HepG2 (cell line): Measurements from ENCODE around the gene SERINC1. TPM values are rescaled to one million over a fixed set of nuclear protein-coding genes. Genes with fewer than 3 reads are reported as not detected.
A peak's percentile ranks its signal among the peaks of the same experiment; 100 is the strongest.

Source experiments
- ATAC-seq: fragments of 200-7000 bp; cut with Tn5 transposase; 3 replicates; pipeline ENCODE4 v1.9.1; 2020; ENCODE audit warnings: mild to moderate bottlenecking, moderate library complexity
- BruUV-seq: library from RNA; stranded (reverse); fragments of 400-500 nt; replicated peaks from 2 replicates; lab custom pipeline; 2021; lab: Mats Ljungman, UMichigan
- CTCF ChIA-PET: fragments of 300-600 bp; formaldehyde crosslinking; extraction: SDS; loops from one replicate; lab custom pipeline; 2021; ENCODE audit warnings: low total read pairs, inconsistent platforms, low intra/inter-chr PET ratio; lab: Yijun Ruan, JAX
- POLR2A ChIA-PET: fragments of 350-600 bp; sonication (Branson Sonifier 250); formaldehyde crosslinking; loops from one replicate; lab custom pipeline; 2020; ENCODE audit warnings: antibody characterized with exemption, inconsistent platforms; lab: Yijun Ruan, JAX
- DNase-seq: peaks from one replicate; pipeline ENCODE4 v3.0.0-alpha.2; 2015; ENCODE audit warnings: low spot score
- FAIRE-seq: peaks from 3 replicates; lab custom pipeline; 2011; peaks lifted over from hg19 to GRCh38; lab: Jason Lieb, UNC
- H2AFZ ChIP-seq: one replicate; pipeline ENCODE4 v1.6.1; 2011; ENCODE audit warnings: low read length, inconsistent platforms
- H3K27ac ChIP-seq: fragments of 300-600 bp; 3 replicates; pipeline ENCODE4 v1.8.0; 2011; ENCODE audit warnings: mixed run types, mild to moderate bottlenecking, mixed read lengths, low read length, inconsistent platforms; ENCODE audit not compliant: insufficient read depth; ENCODE audit errors: extremely low read length
- H3K27me3 ChIP-seq, 2 experiments: fragments of 200-600 bp in 1 of 2; 2 replicates in 1 of 2; 3 replicates in 1 of 2; pipeline versions ENCODE4 v1.6.0 to v1.8.0; 2011; ENCODE audit warnings: low read length in 2 of 2, mild to moderate bottlenecking in 2 of 2, moderate library complexity in 2 of 2, inconsistent platforms in 1 of 2; ENCODE audit not compliant: insufficient read depth in 2 of 2, control insufficient read depth in 1 of 2
- H3K36me3 ChIP-seq, 2 experiments: fragments of 200-600 bp in 1 of 2; replicated peaks in 1 of 2; 2 replicates in 1 of 2; 3 replicates in 1 of 2; pipeline versions ENCODE4 v1.5.1 to v1.8.0; 2011; ENCODE audit warnings: low read length in 2 of 2, inconsistent platforms in 1 of 2; ENCODE audit not compliant: insufficient read depth in 2 of 2, control insufficient read depth in 1 of 2
- H3K4me1 ChIP-seq: 2 replicates; pipeline ENCODE4 v1.5.1; 2012; ENCODE audit warnings: low read length, inconsistent platforms; ENCODE audit not compliant: insufficient read depth
- H3K4me2 ChIP-seq: 2 replicates; pipeline ENCODE4 v1.6.0; 2011; ENCODE audit warnings: low read depth, low read length, inconsistent platforms
- H3K4me3 ChIP-seq, 3 experiments: fragments of 200-600 bp in 1 of 3; sonication (generic), shearing (Covaris generic) in 1 of 3; replicated peaks in 1 of 3; 2 replicates each; pipeline ENCODE4 v1.5.1; 2011 to 2016; ENCODE audit warnings: low read length in 3 of 3, inconsistent platforms in 2 of 3, low read depth in 2 of 3, mild to moderate bottlenecking in 2 of 3, control low read depth in 1 of 3, mixed read lengths in 1 of 3; ENCODE audit not compliant: insufficient read depth in 1 of 3
- H3K79me2 ChIP-seq: one replicate; pipeline ENCODE4 v1.6.1; 2011; ENCODE audit warnings: low read length, inconsistent platforms; ENCODE audit not compliant: insufficient read depth
- H3K9ac ChIP-seq: 2 replicates; pipeline ENCODE4 v1.6.0; 2011; ENCODE audit warnings: mild to moderate bottlenecking, low read depth, low read length, inconsistent platforms; ENCODE audit not compliant: insufficient read depth
- H3K9me3 ChIP-seq: 2 replicates; pipeline ENCODE4 v1.5.1; 2012; ENCODE audit warnings: mild to moderate bottlenecking, low read length
- H4K20me1 ChIP-seq: 2 replicates; pipeline ENCODE4 v1.6.0; 2011; ENCODE audit warnings: inconsistent platforms, mild to moderate bottlenecking, low read length, moderate library complexity; ENCODE audit not compliant: insufficient read depth
- ARHGAP35 ChIP-seq: sonication (generic); formaldehyde crosslinking; IDR thresholded peaks from 2 replicates; pipeline ENCODE4 v1.9.0; 2022; ENCODE audit warnings: mild to moderate bottlenecking, inconsistent platforms, moderate library complexity, missing genetic modification reagents, borderline replicate concordance
- ARNT2 ChIP-seq: sonication (generic); formaldehyde crosslinking; IDR thresholded peaks from 2 replicates; pipeline ENCODE4 v1.8.0; 2022; ENCODE audit warnings: mild to moderate bottlenecking, low read depth, missing genetic modification reagents, moderate library complexity
- DBP ChIP-seq: sonication (generic); formaldehyde crosslinking; IDR thresholded peaks from 2 replicates; pipeline ENCODE4 v1.4.0; 2020; ENCODE audit warnings: missing genetic modification reagents; ENCODE audit errors: not compliant biosample characterization
- KAT7 ChIP-seq: IDR thresholded peaks from 2 replicates; pipeline ENCODE4 v1.6.1; 2018; ENCODE audit warnings: borderline replicate concordance, missing compliant biosample characterization
- MIER2 ChIP-seq: IDR thresholded peaks from 2 replicates; pipeline ENCODE4 v1.6.1; 2016; ENCODE audit warnings: missing biosample characterization, missing genetic modification reagents
- MLLT10 ChIP-seq: sonication (generic); formaldehyde crosslinking; IDR thresholded peaks from 2 replicates; pipeline ENCODE4 v1.4.0; 2020; ENCODE audit warnings: missing genetic modification reagents
- NBN ChIP-seq: fragments of 450-650 bp; conservative IDR thresholded peaks from 2 replicates; pipeline ENCODE4 v1.6.1; 2017
- NR2C2 ChIP-seq: sonication (generic); formaldehyde crosslinking; IDR thresholded peaks from 2 replicates; pipeline ENCODE4 v1.4.0; 2020; ENCODE audit warnings: missing genetic modification reagents, mild to moderate bottlenecking, moderate library complexity, borderline replicate concordance
- NR2F1 ChIP-seq, 2 experiments: fragments of 450-650 bp in 1 of 2; formaldehyde crosslinking in 1 of 2; IDR thresholded peaks; 2 replicates each; pipeline versions ENCODE4 v1.5.0 to v1.6.1; 2016 to 2020; ENCODE audit warnings: mild to moderate bottlenecking in 1 of 2, missing compliant biosample characterization in 1 of 2, missing genetic modification reagents in 1 of 2, moderate library complexity in 1 of 2
- RBFOX2 ChIP-seq: fragments of 200-400 bp; formaldehyde crosslinking; IDR thresholded peaks from 2 replicates; pipeline ENCODE4 v1.6.1; 2017; ENCODE audit warnings: low read depth, mild to moderate bottlenecking, low read length
- TERF1 ChIP-seq: sonication (generic); formaldehyde crosslinking; IDR thresholded peaks from 2 replicates; pipeline ENCODE4 v1.8.0; 2022; ENCODE audit warnings: mild to moderate bottlenecking, missing genetic modification reagents, moderate library complexity
- ZBTB46 ChIP-seq: sonication (generic); formaldehyde crosslinking; IDR thresholded peaks from 2 replicates; pipeline ENCODE4 v1.4.0; 2020; ENCODE audit warnings: mild to moderate bottlenecking, missing genetic modification reagents, borderline replicate concordance
- ZNF354B ChIP-seq: sonication (generic); formaldehyde crosslinking; IDR thresholded peaks from 2 replicates; pipeline ENCODE4 v1.8.0; 2022; ENCODE audit warnings: mild to moderate bottlenecking, missing genetic modification reagents
- ZNF550 ChIP-seq: sonication (generic); formaldehyde crosslinking; IDR thresholded peaks from 2 replicates; pipeline ENCODE4 v1.4.0; 2020; ENCODE audit warnings: mild to moderate bottlenecking, missing genetic modification reagents, borderline replicate concordance
- ZNF616 ChIP-seq: sonication (generic); formaldehyde crosslinking; IDR thresholded peaks from 2 replicates; pipeline ENCODE4 v1.5.0; 2020; ENCODE audit warnings: low read depth, mild to moderate bottlenecking, missing genetic modification reagents
- ZSCAN5A ChIP-seq: sonication (generic); formaldehyde crosslinking; IDR thresholded peaks from 2 replicates; pipeline ENCODE4 v1.8.0; 2022; ENCODE audit warnings: mild to moderate bottlenecking, missing genetic modification reagents, borderline replicate concordance
- WGBS: methylation state at CpG from one replicate; pipeline ENCODE4 v1.1.6; 2017; ENCODE audit warnings: low lambda C conversion rate; 5-methylcytosine and 5-hydroxymethylcytosine counted together
- in situ Hi-C: cut with HindIII; loops from 2 replicates; pipeline ENCODE4 v1.10.0; 2017; ENCODE audit warnings: low pct_unique_long_range_greater_than_20kb; ENCODE audit not compliant: extremely low pct_ligation_motif_present
- intact Hi-C: fragments of 100-400 bp; cut with micrococcal nuclease; formaldehyde crosslinking; loops from one replicate; pipeline ENCODE4 v1.10.0; 2022; ENCODE audit not compliant: unreplicated experiment
- polyA plus RNA-seq, 8 experiments: library from polyadenylated mRNA; depleted of rRNA in 3 of 8; stranded (reverse) in 7 of 8; unstranded in 1 of 8; fragments of >200 nt; fragmentation: Illumina TruSeq in 4 of 8; extraction: Trizol in 4 of 8; gene quantifications; 2 replicates each; pipeline versions ENCODE4 v1.2.1 to v1.2.3, GENCODE V29; 2011 to 2016; ENCODE audit warnings: low read depth in 4 of 8, missing spikeins in 1 of 8, mixed read lengths in 1 of 8; ENCODE audit not compliant: insufficient read depth in 1 of 8
- total RNA-seq, 5 experiments: library from RNA; depleted of rRNA; stranded (reverse); fragments of >200 nt; fragmentation: Illumina TruSeq; extraction: Trizol; gene quantifications; 2 replicates each; pipeline ENCODE4 v1.2.3, GENCODE V29; 2016; ENCODE audit warnings: low read depth in 1 of 5

Gene SERINC1
- total and polyA plus RNA-seq, 2 of the 13 experiments (the other 11 are each of a cell fraction or from before 2014, with no cell fraction given): 93.5 to 112 TPM

GRCh38 chr6:122400121-122400450 lies 71.5 kb downstream of the SERINC1 start (continued):
- TF ChIP-seq ZBTB46 (0 out of 2 replicates have a peak, but pooled peaks have one; percentile 7), RBFOX2 (0 out of 2 replicates have a peak, but pooled peaks have one; percentile 3), DBP (CRISPR knock-in tag) (no peak), ARNT2 (CRISPR knock-in tag) (peak; percentile 2; the same call in 1 of the 2 replicates)
- TF ChIP-seq, all 625 proteins: peak for 19

- peak within 1 kb of the TSS; percentile 96 for H3K9ac ChIP-seq
- POLR2A ChIA-PET: interaction anchor here (0.7 to 1.5 kb wide), 5 partner anchors 13 to 453 kb away, joined by 3 to 10 read pairs (median 4); partner anchors contain the start of genes SERINC1 and SMPDL3A
- peak within 1 kb of the TSS; percentile 93 for H2AFZ ChIP-seq
- H3K79me2 ChIP-seq: peaks cover 50% of the 10 kb centered on the region
- peak within 1 kb of the TSS; percentile 95 for H3K4me2 ChIP-seq
- peak within 1 kb of the TSS; percentile 65 to 100 (median 97) for H3K4me3 ChIP-seq
- H3K4me1 ChIP-seq: peaks cover 37% of the 10 kb centered on the region
- WGBS: 4% methylated on average over 37 of the region's 82 CpGs
- in situ Hi-C loops (loop anchor here (25.0 kb wide), 1 partner anchor 138 kb away; no protein-coding TSS in a partner anchor), intact Hi-C loops (loop anchor here (1.0 to 5.0 kb wide), 2 partner anchors 18 to 73 kb away; partner anchors contain the start of gene SERINC1)
- H4K20me1 ChIP-seq: peaks cover 6% of the 10 kb centered on the region; the same call in 1 of the 2 replicates
- BruUV-seq: TSS peak; percentile 55
- ATAC-seq: peak; percentile 100
- CTCF ChIA-PET: no interaction called here
- H3K36me3 ChIP-seq: no peaks in the 10 kb centered on the region; a peak in 1 of 5 replicates
- no peaks in the 10 kb centered on the region for H3K9me3 ChIP-seq
- DNase-seq: peak; percentile 96
- peaks cover 0 to 2% of the 10 kb centered on the region in 2 experiments; a peak in 1 of 5 replicates for H3K27me3 ChIP-seq
- H3K27ac ChIP-seq: peak within 1 kb of the TSS; percentile 88
- peak; percentile 68 for FAIRE-seq
- TF ChIP-seq KAT7 (CRISPR knock-in tag): peak; percentile 84; the same call in 1 of the 2 replicates
- 0 out of 2 replicates have a peak, but pooled peaks have one; percentile 46 for TF ChIP-seq ZNF616
- TF ChIP-seq ZNF354B (CRISPR knock-in tag): no peak
- no peak for TF ChIP-seq ZNF550 (CRISPR knock-in tag)
- TF ChIP-seq MIER2 (CRISPR knock-in tag): 0 out of 2 replicates have a peak, but pooled peaks have one; percentile 10
- TF ChIP-seq NBN: no peak
- TF ChIP-seq NR2F1 (CRISPR knock-in tag; IDR thresholded peaks at IDR 0.05): no peak
- peak; percentile 51; the same call in 1 of the 2 replicates for TF ChIP-seq ARHGAP35 (CRISPR knock-in tag)
- no peak; the same call in 1 of the 2 replicates for TF ChIP-seq NR2C2 (CRISPR knock-in tag)
- no peak for TF ChIP-seq MLLT10 (CRISPR knock-in tag)
- peak; percentile 66; the same call in 1 of the 2 replicates for TF ChIP-seq ZSCAN5A (CRISPR knock-in tag)
- TF ChIP-seq TERF1 (CRISPR knock-in tag): no peak
Measured at GRCh38 chr6:122399348-122400120, 72.1 kb downstream of the SERINC1 start, which contains the start of gene HSF2. HSF2 (plus strand) TSS chr6:122399652; CDS start chr6:122399738, 86 bp downstream.
